HCT116 (cell line): ENCODE results near the gene MAP1LC3C. TPM values are rescaled to one million over a fixed set of nuclear protein-coding genes. Genes with fewer than 3 reads are reported as not detected.

Experiments
- ATAC-seq: fragments of 200-7000 bp; cut with Tn5 transposase; 2 replicates; pipeline ENCODE4 v1.9.1; 2020; ENCODE audit warnings: mild to moderate bottlenecking, moderate library complexity
- BruUV-seq: library from RNA; stranded (reverse); fragments of 400-500 nt; replicated peaks from 2 replicates; lab custom pipeline; 2021; lab: Mats Ljungman, UMichigan
- CTCF ChIA-PET: fragments of 300-600 bp; sonication (Branson Sonifier 250); formaldehyde crosslinking; loops from one replicate; lab custom pipeline; 2021; ENCODE audit warnings: antibody characterized with exemption; lab: Charles Lee
- POLR2A ChIA-PET: fragments of 300-600, 350-600 bp; sonication (Branson Sonifier 250); formaldehyde crosslinking; loops from one replicate; lab custom pipeline; 2021; ENCODE audit warnings: antibody characterized with exemption; lab: Charles Lee
- RAD21 ChIA-PET, 2 experiments: fragments of 300-600 bp; sonication (Branson Sonifier 250); formaldehyde crosslinking; loops; one replicate each; lab custom pipeline; 2023; ENCODE audit warnings: low total read pairs in 2 of 2; ENCODE audit not compliant: uncharacterized antibody in 2 of 2, unreplicated experiment in 2 of 2, low non-redundant PET in 1 of 2; lab: Charles Lee
- DNase-seq: peaks from one replicate; pipeline ENCODE4 v3.0.0-alpha.2; 2010; ENCODE audit warnings: low read depth, low spot score
- H2AFZ ChIP-seq: fragments of 200-600 bp; shearing (Covaris generic), sonication (generic); 2 replicates; pipeline ENCODE4 v1.6.1; 2017; ENCODE audit warnings: low read depth, mixed run types, mixed read lengths, antibody characterized with exemption, low read length; ENCODE audit not compliant: poor library complexity, severe bottlenecking
- H3K27ac ChIP-seq: 2 replicates; pipeline ENCODE4 v1.5.1; 2012; ENCODE audit warnings: low read depth, low read length
- H3K27me3 ChIP-seq: fragments of 200-600 bp; sonication (generic); 2 replicates; pipeline ENCODE4 v1.6.1; 2016; ENCODE audit warnings: mixed run types, low read length, mixed read lengths; ENCODE audit not compliant: insufficient read depth
- H3K36me3 ChIP-seq, 2 experiments: fragments of 200-500 bp in 1 of 2; fragments of 200-600 bp in 1 of 2; sonication (Bioruptor generic) in 1 of 2; sonication (generic) in 1 of 2; 2 replicates each; pipeline versions ENCODE4 v1.5.1 to v1.6.1; 2014 to 2016; ENCODE audit warnings: low read length in 2 of 2, inconsistent platforms in 1 of 2, mixed read lengths in 1 of 2, mixed run types in 1 of 2; ENCODE audit not compliant: insufficient read depth in 2 of 2, control insufficient read depth in 1 of 2
- H3K4me1 ChIP-seq, 2 experiments: fragments of 200-600 bp in 1 of 2; sonication (generic) in 1 of 2; 2 replicates each; pipeline versions ENCODE4 v1.5.1 to v1.6.1; 2012 to 2017; ENCODE audit warnings: low read length in 2 of 2, inconsistent platforms in 1 of 2, mild to moderate bottlenecking in 1 of 2, mixed read lengths in 1 of 2, mixed run types in 1 of 2, moderate library complexity in 1 of 2; ENCODE audit not compliant: insufficient read depth in 2 of 2, control insufficient read depth in 1 of 2
- H3K4me2 ChIP-seq: fragments of 200-600 bp; sonication (generic); 2 replicates; pipeline ENCODE4 v1.6.1; 2017; ENCODE audit warnings: mixed run types, low read length, mixed read lengths
- H3K4me3 ChIP-seq, 2 experiments: fragments of 200-600 bp in 1 of 2; sonication (generic) in 1 of 2; replicated peaks in 1 of 2; 2 replicates each; pipeline ENCODE4 v1.5.1; 2011 to 2016; ENCODE audit warnings: low read length in 2 of 2, control low read depth in 1 of 2, low read depth in 1 of 2, mild to moderate bottlenecking in 1 of 2, mixed read lengths in 1 of 2, mixed run types in 1 of 2
- H3K79me2 ChIP-seq: fragments of 200-600 bp; sonication (generic); 2 replicates; pipeline ENCODE4 v1.6.1; 2017; ENCODE audit warnings: mild to moderate bottlenecking, mixed run types, low read length, moderate library complexity, mixed read lengths; ENCODE audit not compliant: insufficient read depth
- H3K9ac ChIP-seq: fragments of 200-600 bp; sonication (generic); 2 replicates; pipeline ENCODE4 v1.6.1; 2016; ENCODE audit warnings: low read length, mixed read lengths
- H3K9me2 ChIP-seq: fragments of 200-600 bp; sonication (generic), shearing (Covaris generic); 2 replicates; pipeline ENCODE4 v1.6.1; 2017; ENCODE audit warnings: mixed run types, mild to moderate bottlenecking, moderate library complexity; ENCODE audit not compliant: insufficient read depth
- H3K9me3 ChIP-seq, 2 experiments: fragments of 200-500 bp in 1 of 2; fragments of 200-600 bp in 1 of 2; sonication (Bioruptor generic) in 1 of 2; sonication (generic) in 1 of 2; 2 replicates each; pipeline ENCODE4 v1.6.1; 2014 to 2017; ENCODE audit warnings: low read length in 2 of 2, mixed read lengths in 2 of 2, inconsistent platforms in 1 of 2, low read depth in 1 of 2, mild to moderate bottlenecking in 1 of 2, mixed run types in 1 of 2, moderate library complexity in 1 of 2; ENCODE audit not compliant: control insufficient read depth in 1 of 2, insufficient read depth in 1 of 2
- H4K20me1 ChIP-seq: fragments of 200-600 bp; sonication (generic), shearing (Covaris generic); 2 replicates; pipeline ENCODE4 v1.6.1; 2017; ENCODE audit warnings: mixed run types, mild to moderate bottlenecking, moderate library complexity; ENCODE audit not compliant: insufficient read depth
- ATF3 ChIP-seq: IDR thresholded peaks from 2 replicates; pipeline ENCODE4 v1.6.1; 2012
- CBX3 ChIP-seq: IDR thresholded peaks from 2 replicates; pipeline ENCODE4 v1.6.1; 2012; ENCODE audit warnings: low read depth
- CEBPB ChIP-seq: IDR thresholded peaks from 2 replicates; pipeline ENCODE4 v1.6.1; 2012; ENCODE audit warnings: low read depth
- EGR1 ChIP-seq: IDR thresholded peaks from 2 replicates; pipeline ENCODE4 v1.6.1; 2012; ENCODE audit warnings: low read depth
- ELF1 ChIP-seq: IDR thresholded peaks from 2 replicates; pipeline ENCODE4 v1.6.1; 2012; ENCODE audit warnings: low read depth, borderline replicate concordance
- EZH2 ChIP-seq: fragments of 200-600 bp; sonication (generic); IDR thresholded peaks from 2 replicates; pipeline ENCODE4 v1.6.1; 2017; ENCODE audit warnings: antibody characterized with exemption, mixed run types
- EZH2phosphoT487 ChIP-seq: fragments of 200-600 bp; IDR thresholded peaks from 2 replicates; pipeline ENCODE4 v1.6.1; 2018; ENCODE audit warnings: antibody characterized with exemption, borderline replicate concordance
- FOSL1 ChIP-seq: IDR thresholded peaks from 2 replicates; pipeline ENCODE4 v1.6.1; 2012; ENCODE audit warnings: low read depth
- JUND ChIP-seq: IDR thresholded peaks from 2 replicates; pipeline ENCODE4 v1.6.1; 2012
- POLR2A ChIP-seq: IDR thresholded peaks from 2 replicates; pipeline ENCODE4 v1.7.0; 2011; ENCODE audit warnings: borderline replicate concordance; ENCODE audit not compliant: insufficient read depth, insufficient read length; ENCODE audit errors: extremely low read depth
- SIN3A ChIP-seq: IDR thresholded peaks from 2 replicates; pipeline ENCODE4 v1.6.1; 2012; ENCODE audit warnings: low read depth
- SP1 ChIP-seq: IDR thresholded peaks from 2 replicates; pipeline ENCODE4 v1.6.1; 2012; ENCODE audit warnings: low read depth
- SRF ChIP-seq: IDR thresholded peaks from 2 replicates; pipeline ENCODE4 v1.6.1; 2012; ENCODE audit warnings: low read depth
- TCF7L2 ChIP-seq: IDR thresholded peaks from 2 replicates; pipeline ENCODE4 v1.7.0; 2011; ENCODE audit warnings: borderline replicate concordance, inconsistent platforms; ENCODE audit not compliant: insufficient read depth, insufficient read length; ENCODE audit errors: extremely low read depth
- YY1 ChIP-seq: IDR thresholded peaks from 2 replicates; pipeline ENCODE4 v1.6.1; 2011; ENCODE audit warnings: low read length, low read depth, moderate library complexity, mild to moderate bottlenecking; ENCODE audit not compliant: insufficient replicate concordance; ENCODE audit errors: extremely low read depth
- ZFX ChIP-seq: fragments of 450-650 bp; IDR thresholded peaks from 2 replicates; pipeline ENCODE4 v1.6.1; 2017
- ZNF274 ChIP-seq: fragments of 200-500 bp; sonication (Bioruptor generic); IDR thresholded peaks from 2 replicates; pipeline ENCODE4 v1.6.1; 2014; ENCODE audit warnings: mild to moderate bottlenecking, low read depth, low read length, inconsistent platforms
- intact Hi-C: fragments of 100-400 bp; cut with micrococcal nuclease; formaldehyde crosslinking; loops from 2 replicates; pipeline ENCODE4 v1.10.0; 2022
- total RNA-seq: library from RNA; stranded (reverse); gene quantifications from one replicate; pipeline ENCODE4 v1.2.1, GENCODE V29; 2021; ENCODE audit not compliant: unreplicated experiment
- TF ChIP-seq, protein P1 (sequence below), 3 experiments: fragments of 200-600 bp in 1 of 3; sonication (generic) in 1 of 3; IDR thresholded peaks in 2 of 3; conservative IDR thresholded peaks in 1 of 3; 2 replicates each; pipeline ENCODE4 v1.5.1; 2012 to 2017; ENCODE audit warnings: low read depth in 2 of 3, low read length in 2 of 3, antibody characterized with exemption in 1 of 3, borderline replicate concordance in 1 of 3, control low read depth in 1 of 3, mild to moderate bottlenecking in 1 of 3, mixed read lengths in 1 of 3, mixed run types in 1 of 3, moderate library complexity in 1 of 3; ENCODE audit not compliant: insufficient read depth in 1 of 3
- TF ChIP-seq, protein P2 (sequence below): IDR thresholded peaks from 2 replicates; pipeline ENCODE4 v1.6.1; 2011; ENCODE audit warnings: mild to moderate bottlenecking, low read length, moderate library complexity; ENCODE audit not compliant: insufficient replicate concordance; ENCODE audit errors: extremely low read depth
- TF ChIP-seq, protein P3 (sequence below): IDR thresholded peaks from 2 replicates; pipeline ENCODE4 v1.6.1; 2012; ENCODE audit warnings: low read depth

The MAP1LC3C gene
- total RNA-seq, 1 experiment from 2014 or later = not detected

GRCh38 chr1:241994171-241994570, 4.7 kb downstream of the MAP1LC3C start:
- ChIA-PET RAD21 (no interaction called here), POLR2A (interaction anchor here (0.7 kb wide), 1 partner anchor 151 kb away, joined by 3 read pairs; no protein-coding TSS in a partner anchor), CTCF (no interaction called here)
- Histone ChIP-seq H3K27ac (no peak overlapping the region), H4K20me1 (no peaks in the 10 kb centered on the region), H3K9me2 (no peaks in the 10 kb centered on the region), H3K4me2 (no peak overlapping the region), H3K27me3 (no peaks in the 10 kb centered on the region), H2AFZ (no peak overlapping the region), H3K4me3 (no peak overlapping the region), H3K9ac (no peak overlapping the region), H3K36me3 (no peaks in the 10 kb centered on the region), H3K9me3 (no peaks in the 10 kb centered on the region), H3K4me1 (peaks cover 4 to 25% of the 10 kb centered on the region in 2 experiments; a peak in 3 of 4 replicates), H3K79me2 (no peaks in the 10 kb centered on the region)
- TF ChIP-seq SP1 (no peak), EZH2 (no peak), ZNF274 (no peak), ZFX (no peak), ATF3 (no peak), FOSL1 (no peak), CBX3 (no peak), ELF1 (no peak), SIN3A (no peak), EZH2phosphoT487 (no peak), YY1 (no peak), CEBPB (no peak), TCF7L2 (no peak), POLR2A (no peak), JUND (no peak), SRF (no peak), EGR1 (no peak)
- TF ChIP-seq, protein P1, sequence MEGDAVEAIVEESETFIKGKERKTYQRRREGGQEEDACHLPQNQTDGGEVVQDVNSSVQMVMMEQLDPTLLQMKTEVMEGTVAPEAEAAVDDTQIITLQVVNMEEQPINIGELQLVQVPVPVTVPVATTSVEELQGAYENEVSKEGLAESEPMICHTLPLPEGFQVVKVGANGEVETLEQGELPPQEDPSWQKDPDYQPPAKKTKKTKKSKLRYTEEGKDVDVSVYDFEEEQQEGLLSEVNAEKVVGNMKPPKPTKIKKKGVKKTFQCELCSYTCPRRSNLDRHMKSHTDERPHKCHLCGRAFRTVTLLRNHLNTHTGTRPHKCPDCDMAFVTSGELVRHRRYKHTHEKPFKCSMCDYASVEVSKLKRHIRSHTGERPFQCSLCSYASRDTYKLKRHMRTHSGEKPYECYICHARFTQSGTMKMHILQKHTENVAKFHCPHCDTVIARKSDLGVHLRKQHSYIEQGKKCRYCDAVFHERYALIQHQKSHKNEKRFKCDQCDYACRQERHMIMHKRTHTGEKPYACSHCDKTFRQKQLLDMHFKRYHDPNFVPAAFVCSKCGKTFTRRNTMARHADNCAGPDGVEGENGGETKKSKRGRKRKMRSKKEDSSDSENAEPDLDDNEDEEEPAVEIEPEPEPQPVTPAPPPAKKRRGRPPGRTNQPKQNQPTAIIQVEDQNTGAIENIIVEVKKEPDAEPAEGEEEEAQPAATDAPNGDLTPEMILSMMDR (IDR thresholded peaks at IDR 0.05 in 2 of 3, conservative IDR thresholded peaks at IDR 0.05 in 1 of 3; ENCODE audit: borderline replicate concordance in 1 of 3, insufficient read depth in 1 of 3, low read depth in 2 of 3, low read length in 2 of 3) = no peak
- TF ChIP-seq, protein P2, sequence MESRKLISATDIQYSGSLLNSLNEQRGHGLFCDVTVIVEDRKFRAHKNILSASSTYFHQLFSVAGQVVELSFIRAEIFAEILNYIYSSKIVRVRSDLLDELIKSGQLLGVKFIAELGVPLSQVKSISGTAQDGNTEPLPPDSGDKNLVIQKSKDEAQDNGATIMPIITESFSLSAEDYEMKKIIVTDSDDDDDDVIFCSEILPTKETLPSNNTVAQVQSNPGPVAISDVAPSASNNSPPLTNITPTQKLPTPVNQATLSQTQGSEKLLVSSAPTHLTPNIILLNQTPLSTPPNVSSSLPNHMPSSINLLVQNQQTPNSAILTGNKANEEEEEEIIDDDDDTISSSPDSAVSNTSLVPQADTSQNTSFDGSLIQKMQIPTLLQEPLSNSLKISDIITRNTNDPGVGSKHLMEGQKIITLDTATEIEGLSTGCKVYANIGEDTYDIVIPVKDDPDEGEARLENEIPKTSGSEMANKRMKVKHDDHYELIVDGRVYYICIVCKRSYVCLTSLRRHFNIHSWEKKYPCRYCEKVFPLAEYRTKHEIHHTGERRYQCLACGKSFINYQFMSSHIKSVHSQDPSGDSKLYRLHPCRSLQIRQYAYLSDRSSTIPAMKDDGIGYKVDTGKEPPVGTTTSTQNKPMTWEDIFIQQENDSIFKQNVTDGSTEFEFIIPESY = no peak
- TF ChIP-seq, protein P3, sequence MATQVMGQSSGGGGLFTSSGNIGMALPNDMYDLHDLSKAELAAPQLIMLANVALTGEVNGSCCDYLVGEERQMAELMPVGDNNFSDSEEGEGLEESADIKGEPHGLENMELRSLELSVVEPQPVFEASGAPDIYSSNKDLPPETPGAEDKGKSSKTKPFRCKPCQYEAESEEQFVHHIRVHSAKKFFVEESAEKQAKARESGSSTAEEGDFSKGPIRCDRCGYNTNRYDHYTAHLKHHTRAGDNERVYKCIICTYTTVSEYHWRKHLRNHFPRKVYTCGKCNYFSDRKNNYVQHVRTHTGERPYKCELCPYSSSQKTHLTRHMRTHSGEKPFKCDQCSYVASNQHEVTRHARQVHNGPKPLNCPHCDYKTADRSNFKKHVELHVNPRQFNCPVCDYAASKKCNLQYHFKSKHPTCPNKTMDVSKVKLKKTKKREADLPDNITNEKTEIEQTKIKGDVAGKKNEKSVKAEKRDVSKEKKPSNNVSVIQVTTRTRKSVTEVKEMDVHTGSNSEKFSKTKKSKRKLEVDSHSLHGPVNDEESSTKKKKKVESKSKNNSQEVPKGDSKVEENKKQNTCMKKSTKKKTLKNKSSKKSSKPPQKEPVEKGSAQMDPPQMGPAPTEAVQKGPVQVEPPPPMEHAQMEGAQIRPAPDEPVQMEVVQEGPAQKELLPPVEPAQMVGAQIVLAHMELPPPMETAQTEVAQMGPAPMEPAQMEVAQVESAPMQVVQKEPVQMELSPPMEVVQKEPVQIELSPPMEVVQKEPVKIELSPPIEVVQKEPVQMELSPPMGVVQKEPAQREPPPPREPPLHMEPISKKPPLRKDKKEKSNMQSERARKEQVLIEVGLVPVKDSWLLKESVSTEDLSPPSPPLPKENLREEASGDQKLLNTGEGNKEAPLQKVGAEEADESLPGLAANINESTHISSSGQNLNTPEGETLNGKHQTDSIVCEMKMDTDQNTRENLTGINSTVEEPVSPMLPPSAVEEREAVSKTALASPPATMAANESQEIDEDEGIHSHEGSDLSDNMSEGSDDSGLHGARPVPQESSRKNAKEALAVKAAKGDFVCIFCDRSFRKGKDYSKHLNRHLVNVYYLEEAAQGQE = no peak
- DNase-seq = no peak
- no TSS peak for BruUV-seq
- intact Hi-C loops = no loop called here
- no peak for ATAC-seq
